ENCODE data around the gene PNRC1.

DNA sequence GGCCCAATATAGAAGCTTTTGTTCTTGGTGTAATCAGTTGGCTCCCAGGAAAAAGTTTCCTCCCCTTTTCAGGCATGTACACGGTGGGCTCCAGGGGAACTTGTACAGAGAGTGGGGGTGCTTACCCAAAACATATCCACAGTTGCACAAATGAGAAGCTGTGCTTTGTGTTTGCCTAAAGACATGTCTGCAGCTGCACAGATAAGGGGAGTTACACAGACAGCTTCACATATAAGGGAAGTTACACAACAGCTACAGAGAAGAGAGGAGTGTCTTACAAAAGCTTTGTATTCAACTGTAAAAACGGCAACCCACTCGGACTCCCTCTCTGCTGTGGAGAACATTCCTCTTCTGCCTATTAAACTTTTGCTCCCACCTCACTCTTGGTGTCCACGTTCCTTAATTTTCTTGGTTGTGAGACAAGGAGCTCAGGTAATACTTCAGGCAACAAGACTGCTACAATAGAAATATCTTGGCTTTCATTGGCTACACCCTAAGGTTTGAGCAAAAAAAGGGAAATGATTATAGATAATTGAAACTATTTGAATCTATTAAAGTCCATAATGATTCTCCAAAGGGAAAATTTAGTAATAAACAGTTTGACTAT, 7.4 kb upstream of the PNRC1 start:
- TF ChIP-seq CTCF (IDR thresholded peaks at IDR 0.05), result no peak
- no peak for TF ChIP-seq POLR2A (IDR thresholded peaks at IDR 0.05)

All from testis (tissue), 2 donors.